Activated CD4-positive, alpha-beta T cell treated with anti-CD3 and anti-CD28 coated beads for 4 hours (primary cell): Measurements from ENCODE around the gene MPO.

ENCODE experiments used
- DNase-seq, 2 donors: peaks; one replicate each; pipeline ENCODE4 v3.0.0-alpha.2; 2020

Gene MPO

DNA sequence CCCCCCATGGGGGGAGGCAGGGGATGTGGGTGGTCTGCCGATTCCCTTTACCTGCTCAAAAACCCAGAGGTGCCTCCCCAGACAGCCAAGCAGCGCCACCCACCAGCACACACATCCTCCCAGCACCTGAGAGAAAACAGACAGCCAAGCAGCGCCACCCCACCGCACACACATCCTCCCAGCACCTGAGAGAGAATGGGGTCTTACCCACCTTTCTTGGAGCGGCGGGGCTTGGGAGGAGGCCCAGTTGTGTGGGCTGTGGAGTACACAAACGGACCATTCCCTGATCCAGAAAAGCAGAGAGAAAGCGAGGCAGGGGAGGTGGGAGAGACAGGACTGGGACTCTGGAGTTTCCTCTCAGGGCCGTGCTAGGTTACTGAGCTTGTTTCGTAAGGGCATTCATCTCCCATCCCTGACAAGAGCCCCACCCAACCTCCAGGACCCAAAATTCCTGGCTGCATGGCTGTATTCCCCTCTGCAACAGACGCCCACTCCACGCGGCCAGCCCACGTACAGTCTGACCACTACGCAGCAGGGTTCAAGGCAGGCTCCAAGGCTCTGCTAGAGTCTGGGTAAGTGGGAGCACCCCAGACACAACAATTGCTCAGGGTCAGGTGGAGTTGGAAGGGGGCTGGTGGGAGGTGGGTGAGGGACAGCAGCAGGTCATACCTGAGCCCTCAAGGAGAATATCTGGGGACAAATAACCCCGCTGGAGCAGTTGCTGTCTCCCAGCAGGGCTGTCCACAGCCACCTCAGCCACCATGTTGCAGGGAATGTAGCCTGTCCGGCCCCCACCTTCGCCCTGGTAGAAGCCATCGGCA is 25.6 kb upstream of the MPO start:
- DNase-seq, result no peak

DNA sequence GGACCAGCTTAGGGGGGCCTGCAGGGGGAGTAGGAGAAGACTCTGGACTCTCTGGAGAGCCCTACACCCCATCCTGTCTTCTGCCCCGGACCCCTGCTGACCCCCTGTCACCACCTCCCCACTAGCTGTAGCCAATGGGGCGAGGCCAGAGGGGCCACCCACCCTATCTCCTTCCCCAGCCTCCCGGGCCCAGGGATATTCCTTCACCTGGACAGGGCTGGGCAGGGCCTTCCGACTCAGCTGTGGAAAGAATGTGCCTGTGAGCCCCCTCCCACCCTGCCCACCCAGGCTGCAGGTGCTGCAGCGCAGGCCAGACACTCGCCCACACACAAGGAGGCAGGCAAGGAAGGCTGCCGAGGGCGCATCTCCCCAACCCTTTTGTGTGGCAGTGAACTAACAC is 24.9 kb upstream of the MPO start:
- no peak for DNase-seq

DNA sequence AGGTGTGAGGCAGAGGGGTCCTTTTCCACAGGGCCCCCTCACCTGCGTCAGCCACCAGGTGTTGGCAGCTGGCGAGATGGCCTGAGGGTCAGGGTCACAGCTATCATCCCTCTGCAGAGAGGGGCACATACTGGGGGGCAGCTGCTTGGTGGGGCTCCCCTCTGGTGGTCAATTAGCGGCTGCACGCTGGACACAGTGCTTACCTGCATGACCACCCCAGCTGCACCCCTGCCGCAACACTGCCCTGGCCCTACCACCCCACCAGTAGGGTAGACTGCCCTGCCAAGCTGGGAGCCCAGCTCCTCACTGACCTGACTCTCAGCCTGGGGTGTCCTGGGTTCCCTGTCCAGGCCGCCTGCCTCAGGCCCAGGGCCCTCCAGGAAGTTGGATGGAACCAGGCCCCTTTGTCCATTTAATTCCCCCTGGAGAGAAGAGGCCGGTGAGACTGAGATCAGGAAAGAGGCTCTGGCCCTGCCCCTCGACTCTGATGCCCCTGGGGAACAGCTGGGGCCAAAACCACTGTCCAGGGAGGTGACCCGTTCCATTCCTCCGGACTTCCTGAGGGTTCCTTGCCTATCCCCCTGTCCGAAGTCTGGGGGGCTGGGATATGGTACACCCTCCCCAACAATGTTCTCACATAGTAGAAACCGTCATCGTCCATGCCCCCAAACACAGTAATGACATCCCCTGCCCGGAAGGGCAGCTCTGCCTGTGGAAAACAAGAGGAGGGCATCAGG is 24.2 kb upstream of the MPO start:
- no peak for DNase-seq

DNA sequence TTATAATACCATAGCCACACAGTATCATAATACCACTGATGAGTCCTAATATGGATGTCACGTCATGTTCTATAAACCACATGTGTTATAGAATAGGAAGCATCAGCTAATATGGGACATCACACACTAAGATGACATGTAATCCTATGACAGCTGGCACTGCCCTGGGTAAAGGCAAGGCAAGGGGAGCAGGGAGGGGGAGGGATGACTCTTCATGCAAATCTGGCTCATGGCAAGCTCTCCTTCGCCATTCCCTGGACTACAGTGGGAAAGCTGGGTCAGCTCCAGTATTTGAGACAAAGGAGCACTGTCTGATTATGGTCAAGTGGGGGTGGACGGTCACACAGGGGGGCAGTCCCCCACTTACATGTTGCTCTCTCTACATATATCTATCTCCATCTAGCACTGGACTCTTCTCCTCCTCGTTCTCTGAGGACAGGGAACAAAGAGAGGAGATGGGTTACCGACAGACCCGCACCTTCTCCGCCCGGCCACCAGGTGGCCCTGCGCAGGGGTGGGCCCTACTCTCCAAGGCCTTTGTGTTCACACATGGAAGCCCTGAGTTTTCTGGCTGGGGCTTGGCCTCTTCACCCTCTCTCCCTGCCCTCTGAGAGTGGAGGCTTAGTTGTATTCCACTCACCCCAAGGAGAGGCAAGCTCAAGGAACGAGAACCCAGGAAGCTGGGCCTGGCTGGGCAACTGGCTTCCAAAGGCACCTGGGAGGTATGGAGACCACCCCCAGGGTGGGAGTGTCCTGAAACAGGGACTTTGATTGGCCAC is 23.4 kb upstream of the MPO start:
- peak; percentile 48 to 59 for DNase-seq

DNA sequence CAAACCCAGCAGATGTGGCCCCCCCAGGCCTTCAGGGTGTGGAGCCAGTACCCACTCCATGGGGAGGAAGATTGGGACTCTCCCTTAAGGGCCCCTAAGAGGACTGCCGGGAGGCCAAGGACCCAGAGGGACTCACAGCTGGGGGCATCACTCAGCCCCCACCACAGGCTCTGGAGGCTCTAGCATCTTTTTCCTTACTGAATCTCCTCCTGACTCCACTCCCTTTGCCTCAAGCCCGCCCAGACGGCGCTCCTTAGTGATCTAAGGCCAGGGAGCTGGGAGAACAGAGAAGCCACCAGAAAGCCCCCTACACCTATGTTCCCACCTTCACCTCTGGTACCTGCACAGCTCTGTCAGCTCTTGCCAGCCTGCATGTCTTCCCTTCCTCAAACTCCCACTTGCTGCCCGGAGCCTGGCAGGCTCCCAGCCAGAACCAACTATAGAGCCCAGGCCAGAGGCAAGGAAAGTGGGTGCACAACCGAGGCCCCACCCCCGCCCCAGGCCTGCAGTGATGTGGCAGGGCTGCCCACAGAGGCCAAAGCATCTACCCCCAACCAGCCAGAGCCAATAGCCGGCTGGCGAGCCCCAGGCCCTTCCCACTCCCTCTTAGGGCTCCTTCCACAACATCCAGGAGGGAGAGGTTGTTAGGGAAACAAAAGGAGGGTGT is 22.3 kb upstream of the MPO start:
- DNase-seq, result no peak

DNA sequence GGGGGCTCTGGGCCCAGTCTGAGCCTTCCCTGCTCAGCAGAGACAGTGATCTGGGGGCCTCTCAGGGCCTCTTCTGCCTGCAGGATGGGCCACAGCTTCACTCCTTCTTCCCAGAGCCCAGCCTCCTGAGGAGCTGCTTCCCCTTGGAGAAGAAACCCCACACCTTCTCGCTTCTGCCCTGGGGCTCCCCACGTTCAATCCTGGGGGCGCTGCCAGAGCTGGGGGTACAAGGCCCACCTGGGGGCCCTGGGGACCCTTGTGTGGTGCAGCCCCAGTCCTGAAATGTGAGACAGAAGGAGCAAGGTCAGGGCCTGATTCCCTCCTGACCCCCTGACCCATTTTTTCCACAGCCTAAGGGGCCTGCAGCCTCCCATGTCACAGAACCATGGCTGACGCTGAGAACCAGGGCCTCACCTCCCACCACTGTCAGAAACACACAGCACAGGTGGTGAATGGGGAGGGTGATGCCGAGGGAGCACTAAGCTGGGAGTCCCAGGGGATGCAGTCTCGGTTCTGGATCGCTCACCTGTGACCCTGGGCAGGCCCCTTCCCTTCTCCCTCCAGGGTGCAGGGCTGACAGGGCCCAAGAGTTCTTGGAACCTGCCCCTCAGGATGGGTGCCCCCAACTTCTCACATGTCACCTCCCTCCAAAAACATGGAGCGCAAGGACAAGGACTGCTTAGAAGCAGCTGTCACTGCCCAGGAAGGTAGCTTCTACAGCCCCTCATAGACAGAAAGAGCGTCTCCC is 21.6 kb upstream of the MPO start:
- DNase-seq, result no peak

DNA sequence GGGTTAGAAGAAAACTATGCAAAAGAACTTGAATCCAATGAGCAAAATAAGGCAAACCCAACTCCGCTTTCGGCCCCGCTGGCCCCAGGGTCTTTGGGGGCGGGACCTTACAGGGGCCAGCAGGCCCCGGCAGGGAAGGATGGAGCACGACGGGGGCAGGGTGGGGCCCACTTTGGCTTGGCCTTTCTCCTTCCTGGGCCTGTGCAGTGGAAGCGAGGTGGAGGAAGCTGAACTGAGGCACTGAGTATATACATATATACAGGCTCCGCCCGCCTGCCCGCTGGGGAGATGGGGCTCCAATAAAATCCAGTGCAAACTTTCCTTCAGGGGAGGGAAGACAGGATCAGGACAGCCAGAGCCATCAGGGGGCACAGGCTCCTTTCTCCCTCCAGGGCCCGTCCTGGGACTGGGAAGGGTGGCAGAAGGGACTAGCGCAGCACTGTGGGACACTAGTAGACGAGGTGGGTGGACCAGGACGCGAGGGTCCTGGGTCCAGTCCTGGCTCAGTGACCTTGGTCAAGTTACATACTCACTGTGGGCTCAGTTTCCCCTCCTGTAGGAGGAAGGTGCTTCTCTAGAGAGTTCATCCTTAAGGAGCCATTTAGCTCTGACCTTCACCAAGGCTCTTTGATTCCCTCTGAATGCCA is 20.9 kb upstream of the MPO start:
- DNase-seq, result no peak

DNA sequence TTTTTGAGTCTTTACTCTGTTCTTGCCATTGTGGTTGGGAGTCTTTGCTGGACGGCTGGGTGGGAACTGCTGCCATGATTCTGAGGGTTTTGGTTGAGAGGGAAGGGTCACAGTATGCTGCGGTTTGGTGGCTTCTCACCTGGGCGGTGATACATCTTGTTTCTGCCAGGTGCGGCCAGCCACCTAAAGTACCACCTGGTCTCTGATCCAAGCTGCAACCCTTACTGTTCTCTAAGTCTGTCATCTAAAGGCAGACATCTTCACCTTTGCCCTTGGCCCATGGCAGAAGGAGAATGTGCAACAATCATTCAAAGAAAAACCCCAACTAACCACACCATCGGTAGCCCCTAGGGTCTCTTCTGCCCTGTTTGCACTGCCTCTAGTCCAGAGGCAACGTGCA is 19.6 kb upstream of the MPO start:
- no peak for DNase-seq

DNA sequence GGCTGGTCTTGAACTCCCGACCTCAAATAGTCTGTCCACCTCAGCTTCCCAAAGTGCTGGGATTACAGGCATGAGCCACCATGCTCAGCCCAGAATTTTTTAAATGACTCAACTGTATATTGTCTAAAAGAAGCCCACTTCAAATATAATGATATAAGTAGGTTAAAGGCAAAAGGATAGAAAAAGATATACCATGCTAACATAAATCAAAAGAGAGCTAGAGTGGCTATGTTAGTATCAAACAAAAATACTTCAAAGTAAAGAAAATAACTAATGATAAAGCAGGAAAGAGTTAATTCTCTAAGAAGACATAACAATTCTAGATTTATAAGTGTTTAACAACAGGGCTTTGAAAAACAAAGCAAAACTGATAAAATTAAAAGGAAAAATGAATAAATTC is 13.3 kb upstream of the MPO start:
- no peak for DNase-seq

DNA sequence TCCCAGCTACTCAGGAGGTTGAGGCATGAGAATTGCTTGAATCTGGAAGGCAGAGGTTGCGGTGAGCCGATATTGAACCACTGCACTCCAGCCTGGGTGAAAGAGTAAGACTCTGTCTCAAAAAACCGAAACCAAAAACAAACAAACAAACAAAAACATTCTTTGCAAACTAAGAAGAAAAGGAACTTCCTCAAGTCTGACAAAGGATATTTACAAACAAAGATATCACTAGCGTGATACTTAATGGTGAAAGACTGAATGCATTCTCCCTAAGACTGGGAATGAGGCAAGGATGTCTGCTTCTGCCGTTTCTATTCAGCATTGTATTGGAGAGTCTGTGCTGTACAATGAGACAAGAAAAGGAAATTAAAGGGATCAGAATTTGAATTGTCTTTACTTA is 10.5 kb upstream of the MPO start:
- no peak for DNase-seq

DNA sequence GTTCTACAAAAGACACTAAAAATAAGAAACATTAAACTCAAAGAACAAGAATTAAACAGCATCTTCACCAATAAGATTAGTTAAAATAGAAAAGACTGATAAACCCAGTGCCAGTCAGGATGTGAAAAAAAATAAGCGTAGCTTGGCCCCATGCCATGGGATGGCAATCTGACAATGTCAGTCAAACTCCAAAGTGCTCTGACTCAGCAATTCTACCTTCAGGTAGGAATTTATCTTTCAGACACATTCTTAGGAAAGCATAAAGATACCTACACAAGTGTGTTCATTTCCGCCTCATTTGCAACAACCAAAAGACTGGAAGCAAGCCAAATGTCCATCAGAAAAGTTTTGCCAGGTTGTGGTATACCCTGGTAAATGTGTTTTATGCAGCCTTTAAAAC is 9.1 kb upstream of the MPO start:
- DNase-seq, result no peak

DNA sequence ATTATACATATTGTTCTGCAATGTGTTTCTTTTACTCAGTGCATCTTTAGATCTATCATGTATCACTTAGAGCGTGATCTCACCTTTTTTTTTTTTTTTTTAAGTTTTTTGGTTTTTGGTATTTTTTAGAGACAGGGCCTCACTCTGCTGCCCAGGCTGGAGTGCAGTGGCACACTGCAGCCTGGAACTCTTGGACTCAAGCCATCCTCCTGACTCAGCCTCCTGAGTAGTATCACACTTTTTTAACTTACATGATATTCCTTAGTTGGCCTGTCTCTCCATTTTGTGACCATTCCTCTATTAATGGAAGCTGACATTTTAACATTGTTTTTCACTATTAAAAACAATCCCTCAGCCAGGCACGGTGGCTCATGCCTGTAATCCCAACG is 4.7 kb upstream of the MPO start:
- no peak for DNase-seq

DNA sequence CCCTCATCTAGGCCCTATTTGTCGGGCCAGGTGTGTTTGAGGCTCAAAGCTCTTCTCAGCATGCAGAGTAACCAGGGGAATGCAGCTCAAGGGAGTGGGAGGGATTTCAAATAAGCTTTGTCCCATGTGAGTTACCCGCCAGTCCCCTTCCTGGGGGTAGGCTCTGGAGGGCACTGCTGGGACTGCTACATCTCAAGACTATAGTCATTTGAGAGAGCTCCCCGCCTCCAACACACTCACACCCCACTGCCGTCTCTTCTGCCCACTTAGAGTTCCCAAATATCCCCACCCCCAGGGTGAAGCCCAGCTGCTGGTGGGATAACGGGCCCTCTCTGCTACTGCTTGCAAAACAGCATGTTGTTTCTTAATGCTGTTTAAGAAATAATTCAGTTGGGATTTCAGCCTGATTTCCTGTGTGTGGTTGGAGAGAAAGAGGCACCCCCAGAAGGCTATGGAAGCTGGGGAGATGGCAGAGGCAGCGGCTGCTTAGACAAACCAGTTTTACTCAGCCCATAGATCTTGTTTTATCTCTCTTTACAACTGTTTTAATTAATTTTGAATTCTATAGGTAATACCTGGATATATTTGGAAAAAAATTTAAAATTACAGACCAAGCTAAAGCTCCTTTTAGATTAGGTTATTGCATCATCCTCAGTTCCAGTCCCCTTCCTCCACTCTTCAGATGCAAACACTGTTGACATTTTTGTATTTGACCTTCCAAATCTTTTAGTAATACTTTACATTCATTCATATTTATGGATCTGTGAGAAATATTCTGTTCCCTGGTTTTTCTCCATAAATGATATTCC is 4.1 kb upstream of the MPO start:
- no peak for DNase-seq

DNA sequence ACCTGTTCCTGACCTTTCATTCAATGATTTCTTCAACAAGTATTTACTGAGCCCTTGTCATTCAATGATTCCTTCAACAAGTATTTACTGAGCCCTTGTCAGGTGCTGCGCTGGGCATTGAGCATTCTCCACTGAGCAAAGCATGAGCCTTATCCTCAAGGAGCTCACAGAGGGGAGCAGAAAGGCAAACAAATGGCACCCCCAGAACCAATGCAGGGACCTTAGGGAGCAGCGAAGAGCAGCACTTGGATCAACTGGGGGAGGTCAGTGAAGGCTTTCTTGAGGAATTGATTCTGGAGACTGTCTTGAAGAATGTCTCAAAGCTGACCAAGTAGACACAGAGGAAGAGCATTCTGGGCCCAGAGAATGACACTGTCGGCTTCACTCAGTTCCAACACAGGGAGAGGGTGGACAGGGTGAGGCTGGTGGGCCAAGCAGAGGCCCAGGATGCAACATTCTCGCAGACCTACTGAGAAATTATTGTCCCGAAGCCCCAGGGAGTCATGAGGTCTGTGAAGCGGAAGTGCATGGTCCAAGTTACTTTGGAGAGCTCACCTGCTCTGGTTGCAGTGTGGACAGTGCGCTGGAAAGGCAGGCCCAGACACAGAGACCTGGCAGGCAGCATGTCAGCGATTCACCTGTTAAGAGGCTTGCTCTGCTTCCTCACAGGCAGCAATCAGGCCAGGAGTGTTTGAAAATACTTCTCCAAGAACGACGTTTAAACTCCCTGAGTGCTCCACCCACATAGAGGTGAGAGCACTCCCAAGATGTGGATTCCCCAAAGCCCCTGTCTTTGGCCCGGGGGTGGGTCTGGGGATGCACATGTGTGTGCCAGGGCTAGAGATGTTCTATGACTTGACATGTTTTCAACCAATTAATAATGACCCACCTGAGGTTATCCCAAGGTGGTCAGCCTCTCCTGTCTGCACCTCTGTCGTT is 3.2 kb upstream of the MPO start:
- DNase-seq, result no peak

DNA sequence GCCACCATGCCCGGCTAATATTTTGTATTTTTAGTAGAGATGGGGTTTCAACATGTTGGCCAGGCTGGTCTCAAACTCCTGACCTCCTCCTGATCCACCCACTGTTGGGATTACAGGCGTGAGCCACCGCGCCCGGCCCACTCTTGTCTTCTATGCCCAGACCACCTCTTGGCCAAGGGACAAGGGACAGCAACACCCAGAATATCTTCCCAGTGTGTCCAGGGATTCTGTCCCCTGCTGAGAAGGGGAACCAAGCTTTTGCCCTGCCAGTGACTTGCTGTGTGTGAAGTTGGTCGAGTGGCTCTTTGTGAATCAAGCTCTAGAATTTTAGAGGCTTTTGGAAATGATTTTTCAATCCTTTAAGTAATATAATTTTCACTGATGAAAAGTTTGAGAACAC is 1.7 kb upstream of the MPO start:
- DNase-seq, result no peak

DNA sequence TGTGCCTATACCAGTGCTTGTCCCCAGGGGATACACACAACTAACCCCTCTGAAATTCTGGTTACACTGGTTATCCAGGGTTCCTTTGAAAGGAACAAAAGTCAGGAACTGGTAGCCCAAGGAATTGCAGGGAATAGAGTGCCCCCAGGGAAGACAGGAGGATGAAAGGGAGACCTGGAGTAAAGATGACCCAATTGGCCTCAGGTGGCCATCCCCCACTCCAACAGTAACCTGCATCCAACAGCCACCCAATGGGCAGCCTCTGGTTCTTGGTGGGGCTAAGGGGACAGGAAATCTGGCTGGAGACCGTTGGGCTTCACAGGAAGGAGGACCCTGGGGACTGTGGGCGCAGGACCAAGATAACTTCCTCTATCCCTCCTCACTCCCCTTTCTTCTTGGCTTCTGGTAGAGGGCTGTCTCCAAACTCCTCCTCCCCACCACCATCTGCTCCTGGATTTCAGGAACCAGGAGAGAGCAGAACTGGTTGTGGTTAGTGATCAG is 826 bp upstream of the MPO start:
- no peak for DNase-seq

DNA sequence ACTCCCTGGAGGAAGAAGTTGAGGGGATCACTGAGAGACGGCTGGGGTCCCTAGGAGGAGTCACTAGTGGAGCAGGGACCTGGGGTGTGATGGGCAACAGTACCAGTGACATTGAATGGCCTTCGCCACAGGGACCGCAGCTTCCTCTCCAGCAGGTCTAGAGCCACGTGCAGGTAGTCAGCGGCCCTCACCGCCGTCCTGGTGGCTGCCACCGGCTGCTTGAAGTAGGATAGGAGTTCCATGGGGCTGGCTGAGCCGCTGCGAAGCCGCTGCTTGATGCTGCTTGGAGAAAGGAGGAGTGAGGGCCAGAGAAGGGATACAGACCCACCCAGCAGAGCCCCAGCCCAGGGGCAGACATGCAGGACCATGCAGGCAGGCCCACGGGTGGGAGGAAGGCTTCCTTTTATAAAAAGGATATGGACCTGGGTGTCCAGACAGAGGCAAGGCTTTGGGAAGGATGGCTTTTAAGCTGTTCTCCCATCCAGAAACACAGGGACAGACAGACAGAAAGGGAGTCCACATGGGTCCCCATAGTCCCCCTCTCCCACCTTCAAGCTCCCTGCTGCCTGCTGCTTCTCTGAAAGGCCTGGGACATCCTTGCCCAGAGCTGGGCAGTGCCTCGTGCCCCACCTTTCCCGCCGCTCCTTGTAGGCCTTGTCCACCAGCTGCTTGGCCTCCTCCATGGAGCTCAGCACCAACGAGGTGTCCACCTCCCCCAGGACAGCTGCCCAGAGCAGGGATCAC is 827 bp downstream of the MPO start:
- no peak for DNase-seq

DNA sequence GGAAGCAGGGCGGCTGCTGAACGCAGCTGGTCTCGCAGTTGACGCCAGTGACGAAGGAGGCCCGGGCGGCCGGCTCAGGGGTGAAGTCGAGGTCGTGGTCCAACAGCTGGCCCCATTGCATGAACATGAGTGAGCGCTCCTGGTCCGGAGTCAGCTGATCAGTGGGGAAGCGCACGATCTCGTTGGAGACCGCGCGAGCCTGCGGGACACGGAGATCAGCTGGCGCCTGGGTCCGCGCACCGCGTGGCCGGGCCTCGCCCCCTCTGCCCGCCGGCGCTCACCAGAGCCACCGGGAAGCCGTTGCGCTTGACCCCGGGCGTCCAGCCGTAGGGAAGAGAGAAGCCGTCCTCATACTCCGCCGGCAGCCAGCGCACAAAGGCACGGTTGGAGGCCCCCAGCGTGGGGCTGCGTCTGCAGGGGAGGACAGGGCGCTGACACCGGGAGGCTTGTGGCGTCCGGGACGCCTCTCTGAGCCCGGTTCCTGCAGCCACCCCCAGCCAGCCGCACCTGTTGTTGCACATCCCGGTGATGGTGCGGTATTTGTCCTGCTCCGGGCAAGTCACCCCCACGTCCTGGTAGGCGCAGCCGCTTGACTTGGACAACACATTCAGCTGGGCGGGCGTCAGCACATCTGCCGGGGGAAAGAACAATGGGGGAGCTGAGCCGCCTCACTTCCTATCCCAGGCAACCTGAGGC is 1.6 kb downstream of the MPO start:
- DNase-seq, result no peak
